Measurements from ENCODE around the gene TXNRD3.

Gene TXNRD3

GRCh38 chr3:126581569-126581968 lies 73.4 kb downstream of the TXNRD3 start:
- DNase-seq, result no peak

GRCh38 chr3:126580746-126581145 lies 74.2 kb downstream of the TXNRD3 start:
- no peak for DNase-seq

GRCh38 chr3:126578702-126579101 lies 76.2 kb downstream of the TXNRD3 start:
- DNase-seq, result no peak

GRCh38 chr3:126577261-126577660 lies 77.7 kb downstream of the TXNRD3 start:
- DNase-seq, result no peak

- DNase-seq, result no peak
These were observed 81.3 kb downstream of the TXNRD3 start for GRCh38 chr3:126573492-126574117.

- DNase-seq, result no peak
These were observed 83.8 kb downstream of the TXNRD3 start for GRCh38 chr3:126571078-126571477.

GRCh38 chr3:126570103-126570541 lies 84.8 kb downstream of the TXNRD3 start:
- no peak for DNase-seq

GRCh38 chr3:126569390-126569975 lies 85.4 kb downstream of the TXNRD3 start:
- DNase-seq, result no peak

GRCh38 chr3:126568776-126569342 lies 86.1 kb downstream of the TXNRD3 start:
- no peak for DNase-seq

- DNase-seq, result no peak
These were observed 87.1 kb downstream of the TXNRD3 start for GRCh38 chr3:126567696-126568438.

- DNase-seq, result no peak
These were observed 92.1 kb downstream of the TXNRD3 start for GRCh38 chr3:126562737-126563276.

- no peak for DNase-seq
These were observed 96.4 kb downstream of the TXNRD3 start, which contains the start of gene C3orf22 for GRCh38 chr3:126558336-126559071. TSS of gene C3orf22 (minus strand) at chr3:126558932. CDS start at chr3:126553390, 5,542 bp downstream.

GRCh38 chr3:126557761-126558160 lies 97.2 kb downstream of the TXNRD3 start:
- no peak for DNase-seq

GRCh38 chr3:126557415-126557745 lies 97.5 kb downstream of the TXNRD3 start:
- DNase-seq, result no peak

Measured in NCI-H1105 (cell line).